AG04450 (cell line): ENCODE results near the gene MLH3. TPM values are rescaled to one million over a fixed set of nuclear protein-coding genes. Genes with fewer than 3 reads are reported as not detected.

Experiments
- CTCF ChIA-PET: fragments of 300-600, 350-600 bp; formaldehyde crosslinking; extraction: SDS; loops from one replicate; lab custom pipeline; 2022; ENCODE audit warnings: antibody characterized with exemption, inconsistent platforms; lab: Charles Lee
- POLR2A ChIA-PET: fragments of 350-600 bp; formaldehyde crosslinking; extraction: SDS; loops from one replicate; lab custom pipeline; 2021; ENCODE audit warnings: antibody characterized with exemption, inconsistent platforms; lab: Yijun Ruan, JAX
- DNase-seq: peaks from one replicate; pipeline ENCODE4 v3.0.0-alpha.2; 2011; ENCODE audit warnings: low read depth, low spot score
- H3K27ac ChIP-seq: one replicate; pipeline ENCODE4 v1.5.1; 2012; ENCODE audit warnings: low read depth, low read length, control low read depth
- H3K27me3 ChIP-seq: one replicate; pipeline ENCODE4 v1.6.0; 2012; ENCODE audit warnings: low read length; ENCODE audit not compliant: control insufficient read depth, insufficient read depth
- H3K4me3 ChIP-seq: 2 replicates; pipeline ENCODE4 v1.5.1; 2011; ENCODE audit warnings: mild to moderate bottlenecking, low read depth, low read length, control low read depth
- H3K9me3 ChIP-seq: 2 replicates; pipeline ENCODE4 v1.5.1; 2012; ENCODE audit warnings: low read length; ENCODE audit not compliant: control insufficient read depth, insufficient read depth
- CTCF ChIP-seq: IDR thresholded peaks from 2 replicates; pipeline ENCODE4 v1.5.1; 2011; ENCODE audit warnings: low read depth, low read length, control low read depth, inconsistent platforms
- polyA plus RNA-seq: library from polyadenylated mRNA; depleted of rRNA; stranded (reverse); fragments of >200 nt; gene quantifications from 2 replicates; pipeline ENCODE4 v1.2.3, GENCODE V29; 2011

Gene MLH3
- polyA plus RNA-seq, 1 experiment, result 16.2 TPM

- H3K9me3 ChIP-seq, result no peaks in the 10 kb centered on the region
- ChIA-PET POLR2A (no interaction called here), CTCF (no interaction called here)
- no peak overlapping the region for H3K4me3 ChIP-seq
- no peak overlapping the region for H3K27ac ChIP-seq
- no peak for TF ChIP-seq CTCF
- DNase-seq, result no peak
- no peaks in the 10 kb centered on the region for H3K27me3 ChIP-seq
These were observed 21.1 kb downstream of the MLH3 start for GRCh38 chr14:75030147-75030546.

- Histone ChIP-seq H3K27me3 (no peaks in the 10 kb centered on the region), H3K9me3 (no peaks in the 10 kb centered on the region), H3K4me3 (no peak overlapping the region), H3K27ac (no peak overlapping the region)
- TF ChIP-seq CTCF, result no peak
- ChIA-PET POLR2A (no interaction called here), CTCF (no interaction called here)
- no peak for DNase-seq
These were observed 25.4 kb downstream of the MLH3 start for GRCh38 chr14:75025876-75026275.

- no peak overlapping the region for H3K4me3 ChIP-seq
- no peak for TF ChIP-seq CTCF
- no peak for DNase-seq
- POLR2A ChIA-PET, result no interaction called here
- no peaks in the 10 kb centered on the region for H3K9me3 ChIP-seq
- no peaks in the 10 kb centered on the region for H3K27me3 ChIP-seq
- H3K27ac ChIP-seq, result no peak overlapping the region
- CTCF ChIA-PET, result interaction anchor here (3.1 kb wide), 1 partner anchor 64 kb away, joined by 14 read pairs; no protein-coding TSS in a partner anchor
These were observed 26.2 kb downstream of the MLH3 start for GRCh38 chr14:75025082-75025481.

- TF ChIP-seq CTCF, result no peak
- ChIA-PET POLR2A (interaction anchor here (0.5 to 0.6 kb wide), 2 partner anchors 21 to 160 kb away, joined by 3 read pairs; no protein-coding TSS in a partner anchor), CTCF (interaction anchor here (0.6 to 3.1 kb wide), 10 partner anchors 10 to 77 kb away, joined by 3 to 14 read pairs (median 3); partner anchors contain the start of gene ACYP1)
- no peak overlapping the region for H3K27ac ChIP-seq
- H3K9me3 ChIP-seq, result no peaks in the 10 kb centered on the region
- H3K27me3 ChIP-seq, result no peaks in the 10 kb centered on the region
- DNase-seq, result no peak
- no peak overlapping the region for H3K4me3 ChIP-seq
These were observed 28.2 kb downstream of the MLH3 start for GRCh38 chr14:75023108-75023507.

GRCh38 chr14:75022655-75023054 is 28.6 kb downstream of the MLH3 start:
- H3K27me3 ChIP-seq, result no peaks in the 10 kb centered on the region
- H3K9me3 ChIP-seq, result no peaks in the 10 kb centered on the region
- DNase-seq, result no peak
- no peak overlapping the region for H3K4me3 ChIP-seq
- TF ChIP-seq CTCF, result peak; percentile 52
- CTCF ChIA-PET, result interaction anchor here (0.7 to 3.1 kb wide), 9 partner anchors 9 to 77 kb away, joined by 3 to 14 read pairs (median 3); partner anchors contain the start of gene ACYP1
- POLR2A ChIA-PET, result interaction anchor here (0.5 kb wide), 1 partner anchor 160 kb away, joined by 3 read pairs; no protein-coding TSS in a partner anchor
- no peak overlapping the region for H3K27ac ChIP-seq
